H9 (cell line): Measurements from ENCODE around the gene INSYN2A. TPM values are rescaled to one million over a fixed set of nuclear protein-coding genes. Genes with fewer than 3 reads are reported as not detected.

Experiments used
- DNase-seq: peaks from one replicate; pipeline ENCODE4 v3.0.0-alpha.2; 2017
- H2AFZ ChIP-seq: one replicate; pipeline ENCODE4 v1.6.1; 2013; ENCODE audit warnings: mild to moderate bottlenecking, low read length, control low read depth, moderate library complexity
- H2AK5ac ChIP-seq: 2 replicates; pipeline ENCODE4 v1.6.1; 2013; ENCODE audit warnings: low read length, control low read depth, mixed read lengths; ENCODE audit not compliant: insufficient read length
- H2BK120ac ChIP-seq: one replicate; pipeline ENCODE4 v1.6.1; 2013; ENCODE audit warnings: low read depth, mild to moderate bottlenecking, low read length, control low read depth, inconsistent platforms; ENCODE audit not compliant: poor library complexity, severe bottlenecking
- H2BK12ac ChIP-seq: 2 replicates; pipeline ENCODE4 v1.6.1; 2013; ENCODE audit warnings: low read length, control low read depth, mixed read lengths, low read depth; ENCODE audit not compliant: insufficient read length
- H2BK15ac ChIP-seq: 2 replicates; pipeline ENCODE4 v1.6.1; 2013; ENCODE audit warnings: low read depth, low read length, control low read depth
- H2BK20ac ChIP-seq: one replicate; pipeline ENCODE4 v1.6.1; 2013; ENCODE audit warnings: low read depth, mild to moderate bottlenecking, low read length, control low read depth, inconsistent platforms; ENCODE audit not compliant: poor library complexity, severe bottlenecking
- H2BK5ac ChIP-seq: 2 replicates; pipeline ENCODE4 v1.6.1; 2013; ENCODE audit warnings: low read length, control low read depth, mixed read lengths; ENCODE audit not compliant: insufficient read length
- H3K14ac ChIP-seq: 2 replicates; pipeline ENCODE4 v1.6.1; 2013; ENCODE audit warnings: low read length, control low read depth; ENCODE audit not compliant: insufficient read depth
- H3K18ac ChIP-seq: 2 replicates; pipeline ENCODE4 v1.6.1; 2013; ENCODE audit warnings: low read depth, mild to moderate bottlenecking, mixed read lengths, low read length, control low read depth; ENCODE audit not compliant: insufficient read length
- H3K23ac ChIP-seq: 2 replicates; pipeline ENCODE4 v1.6.1; 2013; ENCODE audit warnings: low read length, control low read depth, mixed read lengths, low read depth; ENCODE audit not compliant: insufficient read length
- H3K23me2 ChIP-seq: 2 replicates; pipeline ENCODE4 v1.6.1; 2013; ENCODE audit warnings: low read depth, mild to moderate bottlenecking, mixed read lengths, low read length, control low read depth; ENCODE audit not compliant: insufficient read length, poor library complexity, severe bottlenecking
- H3K27ac ChIP-seq: 2 replicates; pipeline ENCODE4 v1.5.1; 2013; ENCODE audit warnings: low read length, control low read depth, mixed read lengths, low read depth; ENCODE audit not compliant: insufficient read length
- H3K27me3 ChIP-seq: 2 replicates; pipeline ENCODE4 v1.6.1; 2013; ENCODE audit warnings: low read length, control low read depth, inconsistent platforms; ENCODE audit not compliant: insufficient read depth
- H3K4ac ChIP-seq: 2 replicates; pipeline ENCODE4 v1.6.1; 2013; ENCODE audit warnings: low read depth, mild to moderate bottlenecking, control low read depth, inconsistent platforms, low read length, moderate library complexity
- H3K4me1 ChIP-seq: 2 replicates; pipeline ENCODE4 v1.6.1; 2013; ENCODE audit warnings: low read length, control low read depth, inconsistent platforms; ENCODE audit not compliant: insufficient read depth
- H3K4me2 ChIP-seq: 2 replicates; pipeline ENCODE4 v1.6.1; 2013; ENCODE audit warnings: low read length, control low read depth, mixed read lengths; ENCODE audit not compliant: insufficient read length, insufficient read depth
- H3K56ac ChIP-seq: 2 replicates; pipeline ENCODE4 v1.6.1; 2013; ENCODE audit warnings: low read depth, mild to moderate bottlenecking, mixed read lengths, low read length, control low read depth; ENCODE audit not compliant: insufficient read length
- H3K79me1 ChIP-seq: 2 replicates; pipeline ENCODE4 v1.6.1; 2013; ENCODE audit warnings: low read depth, mild to moderate bottlenecking, moderate library complexity, low read length, control low read depth, inconsistent platforms; ENCODE audit not compliant: insufficient read depth, poor library complexity, severe bottlenecking
- H3K79me2 ChIP-seq: 2 replicates; pipeline ENCODE4 v1.6.1; 2013; ENCODE audit warnings: low read length, control low read depth, inconsistent platforms; ENCODE audit not compliant: insufficient read depth
- H3K9ac ChIP-seq: 2 replicates; pipeline ENCODE4 v1.6.1; 2013; ENCODE audit warnings: low read length, control low read depth, mixed read lengths; ENCODE audit not compliant: insufficient read length; ENCODE audit errors: extremely low read depth
- H3K9me3 ChIP-seq: one replicate; pipeline ENCODE4 v1.6.1; 2013; ENCODE audit warnings: low read depth, low read length, inconsistent platforms; ENCODE audit not compliant: control insufficient read depth
- H3T11ph ChIP-seq: one replicate; pipeline ENCODE4 v1.6.1; 2013; ENCODE audit warnings: mild to moderate bottlenecking, low read length, control low read depth, inconsistent platforms
- H4K20me1 ChIP-seq: one replicate; pipeline ENCODE4 v1.6.1; 2013; ENCODE audit not compliant: control insufficient read depth, insufficient read length, insufficient read depth
- H4K5ac ChIP-seq: 2 replicates; pipeline ENCODE4 v1.6.1; 2013; ENCODE audit warnings: low read depth, mild to moderate bottlenecking, mixed read lengths, low read length, control low read depth; ENCODE audit not compliant: insufficient read length
- H4K8ac ChIP-seq: replicated peaks from 2 replicates; pipeline ENCODE4 v1.6.1; 2013; ENCODE audit warnings: low read length, control low read depth, mixed read lengths, low read depth; ENCODE audit not compliant: insufficient read length
- H4K91ac ChIP-seq: 2 replicates; pipeline ENCODE4 v1.6.1; 2013; ENCODE audit warnings: low read depth, mild to moderate bottlenecking, moderate library complexity, mixed read lengths, low read length, control low read depth; ENCODE audit not compliant: insufficient read length
- H3K27ac Mint-ChIP-seq, 3 experiments: 2 replicates in 2 of 3; 3 replicates in 1 of 3; pipeline ENCODE4 v1.8.0; 2020 to 2021; ENCODE audit warnings: mixed read lengths in 3 of 3, mild to moderate bottlenecking in 1 of 3, moderate library complexity in 1 of 3
- H3K27me3 Mint-ChIP-seq: 2 replicates; pipeline ENCODE4 v1.8.0; 2021; ENCODE audit warnings: low read depth, mild to moderate bottlenecking, moderate library complexity, mixed read lengths
- H3K36me3 Mint-ChIP-seq, 3 experiments: 2 replicates in 2 of 3; 3 replicates in 1 of 3; pipeline ENCODE4 v1.8.0; 2020 to 2021; ENCODE audit warnings: low read depth in 3 of 3, mixed read lengths in 3 of 3; ENCODE audit not compliant: insufficient read depth in 1 of 3
- H3K4me1 Mint-ChIP-seq, 2 experiments: 2 replicates each; pipeline ENCODE4 v1.8.0; 2020; ENCODE audit warnings: mixed read lengths in 2 of 2
- H3K4me3 Mint-ChIP-seq, 2 experiments: 2 replicates in 1 of 2; 3 replicates in 1 of 2; pipeline ENCODE4 v1.8.0; 2020 to 2021; ENCODE audit warnings: mild to moderate bottlenecking in 2 of 2, mixed read lengths in 2 of 2, moderate library complexity in 1 of 2
- H3K9me3 Mint-ChIP-seq, 2 experiments: 2 replicates in 1 of 2; 3 replicates in 1 of 2; pipeline ENCODE4 v1.8.0; 2020; ENCODE audit warnings: mild to moderate bottlenecking in 2 of 2, mixed read lengths in 2 of 2, moderate library complexity in 1 of 2
- CTCF ChIP-seq: fragments of 200-600 bp; sonication (generic); conservative IDR thresholded peaks from 3 replicates; pipeline ENCODE4 v1.8.0; 2021; ENCODE audit warnings: antibody characterized with exemption, mild to moderate bottlenecking
- WGBS: extraction: QIAGEN DNeasy Blood & Tissue Kit; methylation state at CpG from one replicate; pipeline ENCODE4 v1.1.7; 2013; ENCODE audit warnings: missing lambda C conversion rate, low lambda C conversion rate, mixed read lengths; ENCODE audit not compliant: insufficient read length; ENCODE audit errors: extremely low coverage; 5-methylcytosine and 5-hydroxymethylcytosine counted together
- total RNA-seq: library from RNA; stranded (reverse); gene quantifications from 2 replicates; pipeline ENCODE4 v1.2.1, GENCODE V29; 2021

INSYN2A gene
- total RNA-seq, 1 experiment from 2014 or later = 0.09 TPM

- TF ChIP-seq CTCF = no peak
- H2BK120ac ChIP-seq = no peak overlapping the region
- no peak overlapping the region for H3K18ac ChIP-seq
- no peak overlapping the region for H2AK5ac ChIP-seq
- no peaks in the 10 kb centered on the region for H4K20me1 ChIP-seq
- no peak overlapping the region for H3K4me3 Mint-ChIP-seq
- H4K5ac ChIP-seq = no peak overlapping the region
- H3K79me1 ChIP-seq = no peaks in the 10 kb centered on the region
- no peak overlapping the region for H4K8ac ChIP-seq
- H3K56ac ChIP-seq = no peak overlapping the region
- H3K27me3 Mint-ChIP-seq = no peaks in the 10 kb centered on the region
- WGBS = no CpG with 5 or more reads among the region's 15 CpGs
- no peaks in the 10 kb centered on the region for H3K27me3 ChIP-seq
- H3K36me3 Mint-ChIP-seq = peaks cover 0 to 3% (median 0%) of the 10 kb centered on the region in 3 experiments; a peak in 4 of 7 replicates
- no peak overlapping the region for H2AFZ ChIP-seq
- H3K23ac ChIP-seq = no peak overlapping the region
- H3K27ac ChIP-seq = no peak overlapping the region
- no peaks in the 10 kb centered on the region for H3K79me2 ChIP-seq
- no peaks in the 10 kb centered on the region for H3K9me3 ChIP-seq
- H3K4me1 Mint-ChIP-seq = peaks cover 51 to 64% of the 10 kb centered on the region in 2 experiments
- H3K23me2 ChIP-seq = no peaks in the 10 kb centered on the region
- peak overlapping the region in 1 of 3 experiments; percentile 90; a peak in 2 of 7 replicates for H3K27ac Mint-ChIP-seq
- H3K9me3 Mint-ChIP-seq = no peaks in the 10 kb centered on the region
- no peak overlapping the region for H2BK5ac ChIP-seq
- H3K4me2 ChIP-seq = no peak overlapping the region
- DNase-seq = no peak
- no peak overlapping the region for H3K4ac ChIP-seq
- no peak overlapping the region for H3K14ac ChIP-seq
- no peak overlapping the region for H2BK15ac ChIP-seq
- no peak overlapping the region for H3T11ph ChIP-seq
- no peak overlapping the region for H4K91ac ChIP-seq
- peaks cover 21% of the 10 kb centered on the region; the same call in 1 of the 2 replicates for H3K4me1 ChIP-seq
- no peak overlapping the region for H2BK20ac ChIP-seq
- H3K9ac ChIP-seq = no peak overlapping the region
- no peak overlapping the region for H2BK12ac ChIP-seq
Measured at GRCh38 chr10:127148066-127148932, 48.1 kb downstream of the INSYN2A start.
